ENCODE measurements around the gene COMMD4. TPM values are rescaled to one million over a fixed set of nuclear protein-coding genes. Genes with fewer than 3 reads are reported as not detected.
"Not testable (repeated sequence)": the region's sequence is repeated elsewhere in the genome, so short reads cannot be mapped to it uniquely, and the experiment has no call there.

COMMD4 gene
- polyA plus RNA-seq, 3 donors: 41.1 to 63.1 (median 41.3) TPM

- WGBS (ENCODE audit: insufficient coverage): 89% methylated on average over 5 of the region's 6 CpGs
- Histone ChIP-seq H3K9me3 (replicated peaks in 1 of 2; ENCODE audit: control insufficient read depth in 1 of 2, insufficient read depth in 1 of 2, low read length in 2 of 2) (no peaks in the 10 kb centered on the region), H3K27ac (ENCODE audit: low read depth in 1 of 2, low read length in 2 of 2) (no peak overlapping the region), H3K27me3 (ENCODE audit: control insufficient read depth in 2 of 2, insufficient read depth in 2 of 2, low read length in 2 of 2) (peaks cover 12 to 27% of the 10 kb centered on the region in 2 donors), H3K79me2 (ENCODE audit: insufficient read depth, low read length) (no peaks in the 10 kb centered on the region), H3K4me1 (ENCODE audit: control insufficient read depth in 1 of 2, insufficient read depth in 2 of 2, low read length in 2 of 2) (peaks cover 6 to 7% of the 10 kb centered on the region in 2 donors), H4K20me1 (ENCODE audit: insufficient read depth, low read length) (no peaks in the 10 kb centered on the region), H3K4me2 (replicated peaks; ENCODE audit: extremely low read depth, low read length, poor library complexity, severe bottlenecking) (no peak overlapping the region), H3K4me3 (replicated peaks in 1 of 3; ENCODE audit: low read depth in 2 of 3, low read length in 3 of 3) (no peak overlapping the region), H3K36me3 (replicated peaks in 1 of 2; ENCODE audit: control insufficient read depth in 1 of 2, insufficient read depth in 2 of 2, low read length in 2 of 2) (peaks cover 0 to 4% of the 10 kb centered on the region in 2 donors), H3K9ac (ENCODE audit: insufficient read depth, low read length, poor library complexity, severe bottlenecking) (no peak overlapping the region), H2AFZ (ENCODE audit: insufficient read depth, low read depth, low read length, poor library complexity, severe bottlenecking) (no peak overlapping the region)
- no peak overlapping the region for H3K4me3 Mint-ChIP-seq
- H3K27ac Mint-ChIP-seq: no peak overlapping the region
- no peak for DNase-seq
- intact Hi-C loops (cut with micrococcal nuclease): no loop called here
- TF ChIP-seq, protein P1, sequence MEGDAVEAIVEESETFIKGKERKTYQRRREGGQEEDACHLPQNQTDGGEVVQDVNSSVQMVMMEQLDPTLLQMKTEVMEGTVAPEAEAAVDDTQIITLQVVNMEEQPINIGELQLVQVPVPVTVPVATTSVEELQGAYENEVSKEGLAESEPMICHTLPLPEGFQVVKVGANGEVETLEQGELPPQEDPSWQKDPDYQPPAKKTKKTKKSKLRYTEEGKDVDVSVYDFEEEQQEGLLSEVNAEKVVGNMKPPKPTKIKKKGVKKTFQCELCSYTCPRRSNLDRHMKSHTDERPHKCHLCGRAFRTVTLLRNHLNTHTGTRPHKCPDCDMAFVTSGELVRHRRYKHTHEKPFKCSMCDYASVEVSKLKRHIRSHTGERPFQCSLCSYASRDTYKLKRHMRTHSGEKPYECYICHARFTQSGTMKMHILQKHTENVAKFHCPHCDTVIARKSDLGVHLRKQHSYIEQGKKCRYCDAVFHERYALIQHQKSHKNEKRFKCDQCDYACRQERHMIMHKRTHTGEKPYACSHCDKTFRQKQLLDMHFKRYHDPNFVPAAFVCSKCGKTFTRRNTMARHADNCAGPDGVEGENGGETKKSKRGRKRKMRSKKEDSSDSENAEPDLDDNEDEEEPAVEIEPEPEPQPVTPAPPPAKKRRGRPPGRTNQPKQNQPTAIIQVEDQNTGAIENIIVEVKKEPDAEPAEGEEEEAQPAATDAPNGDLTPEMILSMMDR (IDR thresholded peaks at IDR 0.05): no peak
- peaks cover 20 to 23% of the 10 kb centered on the region in 2 donors for H3K36me3 Mint-ChIP-seq
- H3K27me3 Mint-ChIP-seq (ENCODE audit: low read depth in 3 of 3): peaks cover 32 to 40% (median 34%) of the 10 kb centered on the region in 3 donors
- peaks cover 18% of the 10 kb centered on the region for H3K4me1 Mint-ChIP-seq
- peaks cover 0 to 11% (median 3%) of the 10 kb centered on the region in 7 donors for H3K9me3 Mint-ChIP-seq
These were observed 6.4 kb downstream of the COMMD4 start for GRCh38 chr15:75342221-75342620.

- H3K9ac ChIP-seq (ENCODE audit: insufficient read depth, low read length, poor library complexity, severe bottlenecking); H3K4me3 ChIP-seq (replicated peaks in 1 of 3; ENCODE audit: low read depth in 2 of 3, low read length in 3 of 3); H3K9me3 ChIP-seq (replicated peaks in 1 of 2; ENCODE audit: control insufficient read depth in 1 of 2, insufficient read depth in 1 of 2, low read length in 2 of 2); H3K27ac ChIP-seq (ENCODE audit: low read depth in 1 of 2, low read length in 2 of 2); H4K20me1 ChIP-seq (ENCODE audit: insufficient read depth, low read length); H3K4me2 ChIP-seq (replicated peaks; ENCODE audit: extremely low read depth, low read length, poor library complexity, severe bottlenecking); DNase-seq; H2AFZ ChIP-seq (ENCODE audit: insufficient read depth, low read depth, low read length, poor library complexity, severe bottlenecking); H3K36me3 ChIP-seq (replicated peaks in 1 of 2; ENCODE audit: control insufficient read depth in 1 of 2, insufficient read depth in 2 of 2, low read length in 2 of 2); H3K4me3 Mint-ChIP-seq; H3K27ac Mint-ChIP-seq; H3K79me2 ChIP-seq (ENCODE audit: insufficient read depth, low read length); intact Hi-C loops (cut with micrococcal nuclease): not testable (repeated sequence)
- H3K9me3 Mint-ChIP-seq: peaks cover 3 to 26% (median 12%) of the 10 kb centered on the region in 7 donors
- peaks cover 23% of the 10 kb centered on the region for H3K4me1 Mint-ChIP-seq
- Histone ChIP-seq H3K4me1 (ENCODE audit: control insufficient read depth in 1 of 2, insufficient read depth in 2 of 2, low read length in 2 of 2) (peaks cover 21 to 24% of the 10 kb centered on the region in 2 donors), H3K27me3 (ENCODE audit: control insufficient read depth in 2 of 2, insufficient read depth in 2 of 2, low read length in 2 of 2) (peaks cover 20 to 44% of the 10 kb centered on the region in 2 donors)
- 69% methylated on average over 6 of the region's 8 CpGs for WGBS (ENCODE audit: insufficient coverage)
- peaks cover 21 to 24% of the 10 kb centered on the region in 2 donors for H3K36me3 Mint-ChIP-seq
- peaks cover 45 to 57% (median 49%) of the 10 kb centered on the region in 3 donors for H3K27me3 Mint-ChIP-seq (ENCODE audit: low read depth in 3 of 3)
These were observed 8.1 kb downstream of the COMMD4 start for GRCh38 chr15:75343953-75344352.
